ELR (cell line): ENCODE results near the gene ZDHHC14.
A peak's percentile ranks its signal among the peaks of the same experiment; 100 is the strongest.

Experiments
- DNase-seq: peaks from one replicate; pipeline ENCODE4 v3.0.0-alpha.2; 2015; ENCODE audit warnings: low read depth

Gene ZDHHC14

DNA sequence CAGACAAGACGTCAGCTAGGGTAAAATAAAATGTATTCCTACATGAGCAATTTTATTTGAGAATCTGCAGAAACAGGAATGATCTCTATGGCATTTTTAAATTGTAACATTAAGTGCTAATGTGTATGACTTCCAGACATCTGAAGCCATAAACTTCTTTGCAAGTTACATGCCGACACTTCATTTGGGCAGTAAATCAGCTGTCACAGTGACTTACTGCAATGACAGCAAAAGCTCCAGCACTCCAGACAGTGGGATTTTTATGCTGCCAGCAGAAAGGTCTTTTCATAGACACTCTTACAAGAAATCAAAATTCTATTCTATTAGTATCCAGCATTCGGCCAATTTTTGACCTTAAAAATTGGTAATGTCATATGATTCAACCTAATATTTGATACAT lies 285.7 kb downstream of the ZDHHC14 start:
- DNase-seq, result no peak

DNA sequence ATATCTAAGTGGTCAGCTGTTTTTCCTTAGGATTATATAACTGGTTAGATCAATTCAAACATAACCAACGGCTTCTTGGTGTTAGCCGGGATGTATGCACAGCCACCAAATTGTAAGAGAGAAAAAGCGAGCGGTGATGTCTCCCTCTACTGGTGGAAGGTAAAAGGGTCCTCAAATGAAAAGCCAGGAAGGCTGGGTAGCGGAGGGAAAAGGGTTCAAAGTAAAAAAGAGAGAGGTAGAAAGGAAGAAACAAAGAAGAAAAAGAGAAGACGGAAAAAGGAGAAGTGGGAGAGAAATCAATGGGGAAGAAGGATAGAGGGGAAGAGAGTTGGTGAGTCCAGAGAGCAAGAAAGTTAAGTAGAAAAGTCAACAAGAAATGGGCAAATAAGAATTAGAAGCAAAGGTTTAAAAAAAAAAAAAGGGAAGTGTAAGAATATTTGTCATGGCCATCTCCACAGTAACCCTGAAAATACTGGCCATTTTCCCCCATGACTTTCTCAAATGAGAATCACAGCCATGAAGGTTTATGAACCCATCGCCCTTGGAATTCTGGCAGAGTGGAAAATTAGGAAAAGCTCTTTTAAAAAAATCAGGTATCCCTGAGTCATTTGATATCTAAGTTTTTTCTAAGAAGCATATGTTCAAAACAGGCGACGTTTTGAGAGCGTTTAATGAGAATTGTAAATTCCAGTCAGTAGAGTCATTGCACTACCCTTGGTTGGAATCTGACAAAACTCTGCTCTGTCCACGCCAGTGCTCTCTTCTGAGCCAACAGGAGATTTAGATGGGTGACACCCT lies 286.4 kb downstream of the ZDHHC14 start:
- DNase-seq, result peak; percentile 79

DNA sequence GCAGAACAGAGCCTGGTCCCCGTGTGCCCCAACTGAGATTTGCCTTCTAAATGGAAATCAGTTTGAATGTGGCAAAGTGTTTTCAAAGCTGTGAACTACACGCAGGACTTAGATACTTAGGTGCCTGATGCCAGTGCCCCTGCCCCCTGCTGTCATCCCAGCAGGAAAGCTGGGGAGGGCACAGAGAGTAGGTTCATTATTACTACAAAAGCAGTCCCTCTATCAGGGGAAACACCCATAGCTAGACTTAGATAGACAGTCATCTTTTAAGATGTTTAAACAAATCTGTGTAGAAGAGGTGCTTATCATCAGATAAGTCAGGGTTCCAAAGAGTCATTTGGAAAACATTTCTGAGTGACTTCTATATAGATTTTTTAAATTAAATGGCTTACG lies 287.0 kb downstream of the ZDHHC14 start:
- no peak for DNase-seq

DNA sequence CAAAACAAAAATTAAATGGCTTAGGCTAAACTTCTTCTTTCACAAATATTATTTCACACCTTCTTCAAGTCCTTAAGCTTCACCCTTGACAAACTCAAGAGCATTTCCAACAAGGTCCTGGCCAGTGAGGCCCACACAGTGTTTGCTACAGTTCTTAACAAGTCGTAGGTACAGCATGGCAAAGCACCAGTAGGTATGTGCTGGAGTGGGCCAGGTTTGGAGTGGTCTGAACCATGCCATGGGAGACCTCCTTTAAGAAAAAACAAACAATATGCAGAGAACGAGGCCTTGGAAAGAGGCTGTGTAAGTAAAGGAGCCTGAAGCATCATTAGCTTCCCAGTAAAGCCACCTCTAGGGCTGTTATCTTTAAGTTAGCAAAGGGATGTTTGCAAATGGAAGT lies 287.7 kb downstream of the ZDHHC14 start:
- DNase-seq, result no peak

DNA sequence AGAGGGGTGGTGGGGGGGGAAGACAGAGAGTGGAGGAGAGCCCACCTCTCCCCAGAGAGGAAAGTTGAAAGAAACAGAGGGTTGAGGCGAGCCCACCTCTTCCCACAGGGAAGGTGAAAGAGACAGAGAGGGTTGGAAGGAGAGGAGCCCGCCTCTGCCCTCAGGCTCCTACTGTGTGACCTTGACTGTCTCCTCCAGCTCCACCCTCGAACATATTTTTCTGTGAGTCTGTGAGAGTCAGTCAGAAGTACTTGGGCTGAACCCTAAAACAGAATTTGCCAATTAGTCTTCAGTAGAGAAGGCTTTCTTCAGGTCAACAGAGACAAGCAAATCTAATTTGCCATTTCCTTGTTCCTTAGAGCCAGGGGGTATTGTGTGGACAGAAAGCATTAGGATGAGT lies 288.3 kb downstream of the ZDHHC14 start:
- DNase-seq, result no peak

DNA sequence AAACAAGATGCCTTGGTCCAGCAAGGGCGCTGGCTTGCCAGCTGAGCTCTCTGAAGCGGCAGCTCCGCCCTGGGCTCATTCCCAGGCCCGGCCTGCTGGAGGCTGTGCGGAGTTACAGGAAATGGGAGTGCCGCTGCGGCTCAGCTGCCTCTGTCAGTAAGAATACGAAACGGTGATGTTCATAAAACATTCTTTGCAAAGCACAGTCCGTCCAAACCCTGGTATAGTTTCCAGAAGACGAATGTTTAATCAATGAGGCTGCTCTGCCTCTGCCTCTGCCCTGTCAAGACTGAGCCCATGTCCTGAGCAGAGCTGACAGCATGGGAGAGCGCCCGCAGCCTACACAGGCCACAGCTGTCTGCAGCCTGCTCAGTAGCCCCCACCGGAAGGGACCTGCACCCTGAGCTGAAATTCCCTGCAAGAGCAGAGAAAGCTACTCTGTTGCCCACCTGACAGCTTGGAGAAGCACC lies 288.8 kb downstream of the ZDHHC14 start:
- DNase-seq, result peak; percentile 77

DNA sequence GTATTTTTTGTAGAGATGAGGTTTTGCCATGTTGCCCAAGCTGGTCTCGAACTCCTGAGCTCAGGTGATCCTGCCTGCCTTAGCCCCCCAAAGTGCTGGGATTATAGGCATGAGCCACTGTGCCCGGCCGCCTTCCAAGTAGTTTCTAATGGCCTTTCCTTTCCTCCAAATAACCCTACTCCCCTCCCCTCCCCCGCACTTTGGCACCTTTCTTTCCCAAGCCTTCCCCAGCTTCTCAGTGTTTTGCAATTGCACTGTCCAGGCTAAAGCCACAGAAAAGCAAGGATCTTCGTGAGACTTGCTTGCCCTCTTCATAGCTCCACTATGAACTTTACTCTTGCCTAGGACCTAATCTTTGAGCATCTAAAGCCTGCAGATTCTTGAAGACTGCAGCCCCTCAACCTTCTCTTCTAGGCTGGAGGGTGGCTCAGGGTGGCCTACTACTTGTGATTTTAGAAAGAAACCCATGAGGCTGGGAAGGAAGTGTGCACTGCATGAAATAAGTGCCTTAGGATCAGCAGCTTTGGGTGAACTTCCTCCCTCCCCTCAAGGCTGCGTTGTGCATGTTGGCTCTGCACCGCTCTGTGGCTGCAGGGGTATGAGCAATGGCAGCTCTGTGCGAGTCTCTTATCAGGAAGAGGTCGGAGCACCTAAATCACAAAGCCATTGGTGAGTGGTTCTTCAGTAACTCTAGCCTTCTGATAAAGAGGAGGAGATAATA lies 289.6 kb downstream of the ZDHHC14 start:
- no peak for DNase-seq

DNA sequence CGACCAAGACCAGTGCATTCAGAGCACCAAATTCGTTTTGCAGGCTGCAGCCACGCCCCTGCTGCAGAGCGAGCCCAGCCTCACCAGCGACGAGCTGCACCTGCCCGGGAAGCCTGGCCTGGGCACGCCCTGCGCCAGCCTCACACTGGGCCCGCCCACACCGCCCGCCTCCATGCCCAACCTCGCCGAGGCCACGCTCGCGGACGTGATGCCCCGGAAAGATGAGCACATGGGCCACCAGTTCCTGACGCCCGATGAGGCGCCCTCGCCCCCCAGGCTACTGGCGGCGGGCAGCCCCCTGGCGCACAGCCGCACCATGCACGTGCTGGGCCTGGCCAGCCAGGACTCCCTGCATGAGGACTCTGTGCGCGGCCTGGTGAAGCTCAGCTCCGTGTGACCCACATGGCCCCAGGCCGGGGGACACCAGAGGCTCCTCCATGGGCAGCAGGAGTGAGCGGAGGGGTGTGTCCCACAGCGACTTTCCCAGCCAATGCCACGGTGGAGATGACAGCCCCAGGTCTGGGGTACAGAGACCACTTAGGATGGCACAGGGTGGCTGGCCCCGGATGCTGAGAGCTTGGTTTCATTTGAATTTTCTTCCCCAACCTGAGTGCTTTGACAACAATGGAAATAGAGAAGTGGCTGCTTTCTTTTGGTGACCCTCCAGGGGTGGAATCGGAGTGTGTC lies 291.9 kb downstream of the ZDHHC14 start:
- DNase-seq, result no peak

DNA sequence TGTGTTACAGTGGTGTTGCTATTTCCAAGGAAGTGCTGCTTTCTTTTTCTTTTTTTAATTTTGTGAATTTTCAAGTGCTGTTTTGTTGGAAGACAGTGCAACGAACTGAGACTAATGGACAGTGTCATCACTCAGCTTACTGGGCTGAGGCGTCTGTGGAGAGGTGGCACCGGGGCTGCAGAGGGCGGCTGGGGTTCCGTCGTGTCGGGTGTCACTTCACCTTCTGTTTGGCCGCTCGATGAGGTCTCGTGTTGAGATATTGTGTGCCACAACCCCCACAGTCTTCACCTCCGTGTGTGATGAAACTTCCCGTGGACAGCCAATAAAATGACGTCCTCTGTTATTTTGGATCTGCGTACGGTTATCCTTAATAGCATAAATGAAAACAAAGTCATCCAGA lies 292.6 kb downstream of the ZDHHC14 start:
- DNase-seq, result no peak

DNA sequence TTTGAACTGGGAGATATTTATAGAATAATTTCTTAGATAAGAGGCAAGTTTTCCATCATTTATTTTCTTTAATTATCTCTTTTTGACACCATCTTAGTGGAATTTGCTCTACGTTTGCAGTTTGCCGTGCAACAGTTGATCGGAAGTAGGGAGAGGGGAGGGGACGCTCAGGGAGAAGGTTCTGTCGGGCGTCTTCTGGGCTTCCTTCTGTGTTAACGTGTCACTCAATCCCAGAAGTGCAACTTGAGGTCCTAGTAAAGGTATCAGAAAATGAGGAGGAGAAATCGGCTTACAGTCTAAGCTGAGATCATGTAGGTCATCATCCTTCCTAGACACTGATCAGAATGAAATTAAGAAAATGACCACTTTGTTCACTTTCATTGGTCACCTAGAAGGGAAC lies 293.1 kb downstream of the ZDHHC14 start:
- DNase-seq, result no peak

DNA sequence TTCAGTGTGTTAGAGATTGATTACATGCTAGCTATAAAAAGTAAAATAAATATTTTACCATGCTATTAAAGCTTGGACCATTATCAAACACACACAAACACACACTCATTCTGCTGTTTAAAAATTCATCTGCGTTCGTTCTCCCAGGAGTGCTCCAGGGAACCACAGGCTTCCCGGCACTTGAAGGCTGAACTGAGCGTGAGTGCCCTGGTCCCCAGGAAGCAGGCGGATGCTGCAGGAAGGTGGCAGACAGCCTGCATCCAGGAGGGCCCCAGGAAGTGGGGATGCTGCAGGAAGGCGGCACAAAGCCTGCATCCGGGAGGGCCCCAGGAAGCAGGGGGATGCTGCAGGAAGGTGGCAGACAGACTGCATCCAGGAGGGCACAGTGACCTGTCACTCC lies 294.8 kb downstream of the ZDHHC14 start:
- no peak for DNase-seq

DNA sequence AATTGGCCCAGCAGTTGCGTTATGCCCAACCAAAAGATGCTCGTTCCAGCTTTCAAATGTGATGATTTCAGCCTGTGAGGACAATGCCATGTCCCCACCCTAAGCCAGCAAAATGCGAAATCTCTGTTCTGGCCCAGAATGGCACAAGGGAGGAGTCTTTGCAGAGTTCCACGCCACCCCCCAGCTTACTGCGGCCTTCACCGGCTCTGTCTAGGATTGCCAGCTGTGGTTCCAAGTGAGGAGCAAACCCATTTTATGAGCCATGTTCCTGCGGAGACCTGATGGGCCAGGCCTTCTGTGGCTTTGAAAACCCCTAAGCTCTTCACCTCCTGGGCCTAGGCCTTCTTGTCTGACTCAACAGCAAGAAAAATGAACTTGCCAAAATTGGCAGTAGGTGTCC lies 295.3 kb downstream of the ZDHHC14 start:
- no peak for DNase-seq

DNA sequence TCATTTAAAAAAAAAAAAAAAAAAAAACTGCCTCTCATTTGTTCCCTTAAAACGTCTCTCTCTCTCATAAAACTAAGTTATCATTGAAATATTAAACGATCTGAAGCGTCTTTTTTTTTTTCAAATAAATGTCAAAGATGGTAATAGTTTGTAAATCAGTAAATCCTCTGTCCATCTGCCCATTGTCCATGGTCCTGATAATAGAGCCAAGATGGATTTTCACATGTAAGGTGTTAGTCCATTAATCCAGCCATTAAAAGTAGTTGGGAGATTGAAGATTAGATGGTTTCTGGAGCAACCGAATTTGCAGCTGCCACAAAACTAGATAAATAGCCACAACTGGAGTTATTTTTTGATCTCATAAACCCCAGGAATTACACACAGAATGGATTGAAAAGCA lies 296.2 kb downstream of the ZDHHC14 start:
- no peak for DNase-seq

DNA sequence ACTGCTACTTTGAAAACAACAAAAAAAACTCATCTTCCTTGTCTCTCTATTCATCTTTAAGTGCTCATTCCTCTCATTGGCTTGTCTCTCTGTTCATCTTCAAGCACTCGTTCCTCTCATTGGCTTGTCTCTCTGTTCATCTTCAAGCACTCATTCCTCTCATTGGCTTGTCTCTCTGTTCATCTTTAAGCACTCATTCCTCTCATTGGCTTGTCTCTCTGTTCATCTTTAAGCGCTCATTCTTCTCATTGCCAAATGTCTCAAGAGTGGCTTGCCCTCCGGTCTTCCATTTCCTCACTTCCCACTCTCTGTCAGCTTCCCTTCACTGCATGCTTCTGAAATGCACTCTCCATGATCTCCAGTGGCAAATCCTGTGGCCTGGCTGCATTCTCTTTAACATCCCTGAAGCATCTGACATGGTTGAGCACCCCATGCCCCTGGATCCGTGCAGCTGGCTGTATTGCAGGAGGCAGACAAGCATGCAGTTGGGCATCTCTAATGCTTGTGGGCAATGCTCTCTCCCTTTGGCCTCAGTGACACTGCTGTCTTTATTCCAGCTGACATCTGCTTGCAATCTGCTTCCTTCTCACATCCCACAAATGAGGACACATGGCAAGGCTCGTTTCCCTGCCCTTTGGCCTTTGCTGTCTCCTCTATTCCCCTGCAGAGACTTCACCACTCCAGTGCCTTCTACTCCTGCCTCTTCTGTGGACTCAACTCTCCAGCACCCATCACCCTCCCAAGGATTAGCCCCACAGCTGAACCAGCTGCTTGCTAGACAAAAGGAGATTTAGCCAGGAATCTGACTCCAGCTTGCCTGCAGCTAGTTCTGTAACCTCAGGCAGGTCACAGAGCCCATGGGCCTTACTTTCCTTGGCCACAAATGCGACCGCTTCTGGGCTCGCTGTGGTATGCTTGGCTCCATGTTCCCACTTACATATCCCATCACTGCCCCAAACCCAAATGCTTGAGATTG lies 298.9 kb downstream of the ZDHHC14 start:
- DNase-seq, result no peak

DNA sequence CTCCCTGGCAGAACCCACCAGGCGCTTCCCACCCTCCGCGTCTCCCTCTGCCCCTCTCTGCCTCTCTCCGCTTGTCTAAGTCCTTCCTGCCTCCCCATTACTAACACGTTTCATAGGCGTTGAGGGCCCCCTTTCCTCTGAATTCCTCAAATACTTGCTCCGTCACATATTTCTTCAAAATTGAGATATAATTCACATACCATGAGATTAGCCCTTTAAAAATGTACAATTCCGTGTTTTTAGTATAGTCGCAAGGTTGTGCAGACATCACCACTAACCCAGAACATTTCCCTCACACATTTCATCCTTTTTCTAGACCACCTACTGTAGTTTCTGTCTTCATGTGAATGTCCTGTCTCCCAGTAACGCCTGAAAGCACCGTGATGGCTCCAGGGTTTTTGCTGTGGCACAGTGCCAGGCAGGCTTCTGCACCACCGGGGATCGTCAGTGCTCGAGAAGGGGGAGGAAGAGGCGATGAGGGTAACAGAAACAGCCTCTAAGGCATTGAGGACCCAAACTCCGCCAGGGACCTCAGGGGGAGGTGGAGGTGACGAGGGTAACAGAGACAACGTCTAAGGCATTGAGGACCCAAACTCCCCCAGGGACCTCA lies 300.2 kb downstream of the ZDHHC14 start:
- DNase-seq, result no peak

DNA sequence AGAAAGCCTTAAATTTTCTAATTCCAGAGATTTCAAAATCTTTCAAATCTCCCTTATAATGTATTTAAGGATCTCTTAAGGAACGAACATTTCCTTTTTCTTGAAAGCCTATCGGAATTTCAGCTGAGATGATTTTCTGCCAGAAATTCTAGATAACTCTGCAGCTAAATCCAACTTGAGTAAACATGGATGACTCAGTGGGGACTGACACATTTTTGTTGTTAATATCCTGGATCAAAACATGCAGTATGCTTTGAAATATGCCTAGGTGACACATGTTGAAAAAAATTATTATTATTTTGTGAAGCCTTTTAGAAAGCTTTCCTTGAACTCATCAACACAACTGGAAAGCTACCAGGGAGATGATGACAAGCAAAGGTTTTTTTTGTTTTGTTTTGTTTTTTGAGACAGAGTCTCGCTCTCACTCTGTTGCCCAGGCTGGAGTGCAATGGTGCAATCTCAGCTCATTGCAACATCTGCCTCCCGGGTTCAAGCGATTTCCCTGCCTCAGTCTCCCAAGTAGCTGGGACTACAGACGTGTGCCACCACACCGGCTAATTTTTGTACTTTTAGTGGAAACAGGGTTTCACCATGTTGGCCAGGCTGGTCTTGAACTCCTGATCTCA lies 302.0 kb downstream of the ZDHHC14 start:
- DNase-seq, result peak; percentile 64

DNA sequence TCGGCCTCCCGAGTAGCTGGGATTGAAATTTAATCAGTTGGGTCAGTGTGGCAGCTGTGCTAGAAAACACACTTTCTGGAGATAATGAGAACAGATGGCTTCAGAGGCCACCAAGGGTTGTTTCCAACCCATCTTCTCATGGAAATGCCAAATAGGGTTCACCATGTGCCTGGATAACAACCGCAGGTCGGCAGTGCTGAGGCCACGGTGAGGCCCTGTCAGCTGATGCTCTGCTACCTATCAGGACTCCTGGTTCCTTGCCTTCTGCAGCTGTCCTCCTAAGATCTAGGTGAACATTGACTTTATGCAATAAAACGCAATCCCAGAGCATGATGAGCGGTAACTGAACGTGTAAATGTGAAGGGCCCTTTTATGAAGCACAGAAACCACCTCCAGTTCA lies 302.7 kb downstream of the ZDHHC14 start:
- DNase-seq, result no peak

DNA sequence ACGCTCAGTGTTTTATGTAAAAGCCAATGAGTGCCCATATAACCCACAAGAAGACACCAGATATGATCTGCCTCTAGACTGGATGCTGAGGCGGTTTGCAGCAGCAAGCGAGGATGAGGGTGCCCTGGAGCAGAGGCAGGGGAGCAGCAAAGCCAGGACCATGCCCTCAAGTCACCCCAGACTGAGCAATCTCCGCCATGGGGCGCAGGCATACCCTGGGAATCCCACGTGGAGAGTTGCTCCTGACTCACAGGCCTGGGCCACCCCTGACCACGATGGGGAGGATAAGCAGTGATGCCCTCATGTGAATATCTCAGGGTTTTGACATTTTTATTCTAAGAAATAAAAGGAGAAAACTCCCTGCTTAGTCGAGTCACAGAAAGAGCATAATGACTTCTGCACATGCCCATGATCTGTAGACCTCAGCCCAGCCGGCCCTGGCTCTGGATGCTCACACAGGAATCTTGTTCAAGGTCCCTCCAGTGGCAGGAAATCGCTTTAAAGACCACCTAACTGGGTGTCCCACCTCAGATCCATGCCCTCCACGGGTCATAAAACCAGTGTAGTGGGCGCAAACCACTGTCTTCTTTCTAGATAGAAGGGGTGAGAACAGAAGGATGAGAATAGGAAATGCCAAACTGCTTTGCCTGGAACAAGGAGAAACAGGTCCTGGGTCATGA lies 303.8 kb downstream of the ZDHHC14 start:
- no peak for DNase-seq

DNA sequence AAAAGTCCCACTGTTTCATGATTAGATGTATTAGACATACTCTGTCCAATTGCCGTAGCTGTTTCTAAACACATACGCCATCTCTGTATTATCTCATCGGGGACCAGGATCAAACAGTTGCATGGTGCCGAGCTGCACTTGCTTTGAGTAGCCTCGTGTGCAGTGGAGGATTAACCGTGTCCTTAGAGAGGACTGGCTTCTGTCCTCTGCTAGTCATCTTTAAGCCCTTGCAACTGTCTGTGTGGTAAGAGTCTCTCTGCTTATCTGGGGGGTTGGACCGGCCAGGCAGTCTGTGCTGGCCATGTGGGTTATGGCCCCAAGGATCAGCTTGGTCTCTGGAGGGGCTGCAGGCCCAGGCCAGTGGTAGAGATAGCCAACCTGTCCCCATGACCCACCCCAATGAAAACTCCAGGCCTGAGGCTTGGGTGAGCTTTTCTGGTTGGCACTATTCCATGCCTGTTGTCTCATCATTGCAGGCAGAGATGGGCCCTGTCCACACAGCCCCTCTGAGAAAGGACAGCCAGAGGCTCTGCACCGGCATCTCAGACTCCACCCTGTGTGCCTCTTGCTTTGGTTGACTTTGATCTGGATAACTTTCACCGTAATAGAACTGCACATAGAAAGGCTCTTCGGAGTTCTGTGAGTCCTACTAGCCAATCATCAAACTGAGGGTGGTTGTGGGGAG lies 304.7 kb downstream of the ZDHHC14 start:
- DNase-seq, result no peak
